HG02938 (cell line): Measurements from ENCODE around the gene PGAP6.
"Not testable (repeated sequence)": the region's sequence is repeated elsewhere in the genome, so short reads cannot be mapped to it uniquely, and the experiment has no call there.

Experiments used
- ATAC-seq: cut with Tn5 transposase; IDR thresholded peaks from one replicate; pipeline ENCODE4 v1.9.1; 2021; ENCODE audit warnings: mild to moderate bottlenecking, moderate library complexity; ENCODE audit not compliant: unreplicated experiment

Gene PGAP6

DNA sequence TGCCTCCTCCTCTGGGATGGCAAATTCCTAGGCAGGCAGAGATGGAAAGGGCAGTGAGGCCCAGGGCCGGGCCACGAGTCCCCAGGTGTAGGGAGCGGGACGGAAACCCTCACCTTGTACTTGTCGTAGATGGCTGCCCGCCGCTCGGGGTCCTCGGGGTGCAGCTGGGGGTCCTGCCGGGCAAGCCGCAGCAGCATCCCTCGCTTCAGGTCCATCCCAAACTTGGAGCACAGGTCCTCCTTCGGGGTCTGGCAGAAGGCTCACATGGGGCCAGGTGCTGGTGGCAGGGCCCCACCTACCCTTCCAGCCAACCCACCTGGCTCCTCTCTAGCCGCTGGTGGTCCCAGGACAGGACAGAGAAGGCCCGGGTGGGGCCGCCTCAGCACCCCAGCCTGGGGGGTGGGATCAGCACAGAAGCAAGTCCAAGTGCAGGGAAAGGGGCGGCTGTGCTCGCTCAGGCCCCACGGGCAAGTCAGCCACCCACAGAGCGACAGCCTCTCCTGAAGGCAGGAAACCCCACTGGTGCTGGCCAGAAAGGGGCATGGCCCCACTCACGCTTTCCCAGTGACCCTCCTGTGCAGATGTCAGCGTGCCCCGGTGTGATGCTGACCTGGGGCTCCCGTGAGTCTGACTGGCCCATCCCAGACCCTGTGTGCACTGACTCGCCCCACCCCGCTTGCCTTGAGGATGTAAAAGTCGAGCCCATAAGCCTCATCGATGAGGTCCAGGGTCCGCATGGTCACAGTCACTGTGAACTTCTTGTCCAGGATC lies 13.2 kb downstream of the PGAP6 start:
- no peak for ATAC-seq

DNA sequence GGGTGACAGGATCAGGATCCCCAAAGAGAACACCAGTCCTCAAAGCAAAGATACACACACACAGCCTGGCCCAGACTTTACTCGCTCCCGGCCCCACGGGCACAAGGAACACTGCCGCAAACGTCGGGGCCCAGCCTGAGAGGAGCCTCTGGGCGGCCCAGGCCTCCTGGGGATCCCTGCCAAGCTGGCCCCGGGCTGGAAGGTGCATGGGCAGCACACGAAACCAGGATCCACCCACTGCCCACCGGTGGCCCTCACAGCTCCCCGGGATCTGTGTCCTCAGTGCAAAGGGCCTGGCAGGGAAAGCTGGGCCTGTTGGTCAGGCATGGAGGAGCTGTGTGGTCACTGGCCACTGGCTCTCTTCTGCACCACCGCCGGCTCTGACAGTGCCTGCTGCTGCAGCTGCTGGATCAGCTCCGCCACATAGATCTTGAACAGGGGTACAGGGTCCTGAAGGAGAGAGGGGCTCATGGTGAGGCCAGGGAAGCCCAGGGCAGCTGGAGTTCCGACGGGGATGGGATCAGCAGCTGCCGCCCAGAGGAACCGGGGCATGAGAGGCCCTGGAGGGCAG lies 14.4 kb downstream of the PGAP6 start:
- ATAC-seq = no peak

DNA sequence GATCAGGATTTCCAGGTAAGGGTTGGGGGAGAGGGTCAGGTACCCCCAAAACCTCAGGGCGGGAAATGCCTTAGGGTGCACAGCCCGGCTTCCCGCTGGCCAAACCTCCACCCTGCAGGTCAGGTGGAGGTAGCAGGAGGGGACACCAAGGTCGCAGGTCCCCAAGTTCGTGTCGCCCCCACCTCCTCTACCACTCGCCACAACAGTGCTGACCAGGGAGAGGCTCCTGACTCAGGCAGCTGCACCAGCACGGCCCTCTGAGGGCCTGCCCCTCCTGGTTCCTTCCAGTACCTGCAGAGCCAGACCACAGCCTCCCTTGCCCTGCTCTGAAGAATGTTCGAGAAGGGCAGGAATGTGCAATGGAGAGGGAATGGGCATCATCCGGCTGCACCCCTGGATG lies 15.3 kb downstream of the PGAP6 start:
- no peak for ATAC-seq

DNA sequence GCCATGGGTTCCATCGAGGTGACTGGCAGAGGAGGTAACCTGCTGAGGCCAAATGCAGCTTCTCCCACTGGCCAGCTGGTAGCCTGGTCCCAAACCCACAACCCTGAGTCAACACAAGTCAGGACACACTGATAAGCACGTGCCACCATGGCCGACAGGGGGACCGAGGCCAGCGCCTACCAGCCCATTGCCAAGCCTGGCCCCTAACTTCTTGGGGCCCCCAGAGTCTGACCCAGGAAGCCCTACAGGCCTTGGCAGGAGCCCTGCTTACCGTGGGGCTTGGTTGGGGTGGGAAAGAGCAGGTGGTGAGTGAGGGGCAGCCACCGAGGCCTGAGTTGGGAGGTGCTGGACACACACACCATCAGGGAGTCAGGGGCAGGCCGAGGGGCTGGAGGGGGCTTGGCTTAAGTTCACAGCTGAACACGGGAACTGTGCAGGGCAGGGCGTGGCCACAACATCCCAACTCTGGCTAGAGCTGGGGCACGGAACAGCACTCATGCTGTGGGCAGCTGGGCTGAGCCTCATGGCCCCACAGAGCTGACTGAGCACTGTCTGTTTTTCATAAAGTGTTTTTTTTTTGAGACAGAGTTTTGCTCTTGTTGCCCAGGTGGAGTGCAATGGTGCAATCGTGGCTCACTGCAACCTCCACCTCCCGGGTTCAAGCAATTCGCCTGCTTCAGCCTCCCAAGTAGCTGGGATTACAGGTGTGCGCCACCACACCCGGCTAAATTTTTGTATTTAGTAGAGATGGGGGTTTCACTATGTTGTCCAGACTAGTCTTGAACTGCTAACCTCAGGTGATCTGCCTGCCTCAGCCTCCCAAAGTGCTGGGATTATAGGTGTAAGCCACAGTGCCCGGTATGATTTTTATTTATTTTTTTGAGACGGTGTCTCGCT lies 16.9 kb downstream of the PGAP6 start:
- no peak for ATAC-seq

GRCh38 chr16:363766-364490 lies 17.9 kb downstream of the PGAP6 start:
- no peak for ATAC-seq

DNA sequence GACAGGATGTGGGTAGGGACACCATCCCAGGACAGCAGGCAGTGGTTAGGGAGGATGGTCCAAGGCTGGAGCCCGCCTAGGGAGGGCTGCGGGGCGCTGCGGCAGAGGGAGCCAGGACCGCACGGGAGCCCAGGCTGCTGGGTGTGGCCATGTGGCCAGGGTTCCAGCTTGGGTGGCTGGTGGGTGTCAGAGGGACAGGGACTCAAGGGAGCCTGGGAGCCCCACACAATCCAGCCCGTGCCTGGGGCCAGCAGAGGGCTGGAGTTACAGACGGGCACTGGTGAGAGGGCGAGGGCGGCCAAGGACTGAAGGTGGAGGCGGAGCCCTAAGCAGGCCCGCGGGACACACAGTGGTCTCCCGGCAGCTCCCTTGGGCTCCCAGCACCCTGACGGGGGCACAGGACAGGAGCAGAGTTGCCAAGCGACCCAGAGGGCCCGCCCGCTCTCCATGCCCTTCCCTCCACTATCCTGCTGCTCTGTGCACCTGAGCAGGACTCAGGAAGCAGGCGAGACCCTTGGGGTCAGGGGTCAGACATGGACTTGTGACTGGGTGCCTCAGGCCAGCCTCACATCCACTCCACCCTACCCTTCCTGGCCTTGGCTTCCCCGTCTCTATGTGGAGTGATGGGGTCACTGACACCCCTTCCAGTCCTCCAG lies 18.5 kb downstream of the PGAP6 start:
- no peak for ATAC-seq

DNA sequence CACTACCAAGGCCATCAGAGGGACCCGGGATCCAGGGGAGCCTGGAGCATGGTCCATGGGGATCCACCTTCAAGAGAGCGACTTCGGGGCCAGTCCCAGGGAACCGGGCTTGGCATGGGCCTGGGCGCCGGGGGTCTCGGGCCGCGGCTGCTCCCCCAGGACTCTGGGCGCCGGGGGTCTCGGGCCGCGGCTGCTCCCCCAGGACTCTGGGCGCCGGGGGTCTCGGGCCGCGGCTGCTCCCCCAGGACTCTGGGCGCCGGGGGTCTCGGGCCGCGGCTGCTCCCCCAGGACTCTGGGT lies 19.1 kb downstream of the PGAP6 start:
- not testable (repeated sequence) for ATAC-seq

DNA sequence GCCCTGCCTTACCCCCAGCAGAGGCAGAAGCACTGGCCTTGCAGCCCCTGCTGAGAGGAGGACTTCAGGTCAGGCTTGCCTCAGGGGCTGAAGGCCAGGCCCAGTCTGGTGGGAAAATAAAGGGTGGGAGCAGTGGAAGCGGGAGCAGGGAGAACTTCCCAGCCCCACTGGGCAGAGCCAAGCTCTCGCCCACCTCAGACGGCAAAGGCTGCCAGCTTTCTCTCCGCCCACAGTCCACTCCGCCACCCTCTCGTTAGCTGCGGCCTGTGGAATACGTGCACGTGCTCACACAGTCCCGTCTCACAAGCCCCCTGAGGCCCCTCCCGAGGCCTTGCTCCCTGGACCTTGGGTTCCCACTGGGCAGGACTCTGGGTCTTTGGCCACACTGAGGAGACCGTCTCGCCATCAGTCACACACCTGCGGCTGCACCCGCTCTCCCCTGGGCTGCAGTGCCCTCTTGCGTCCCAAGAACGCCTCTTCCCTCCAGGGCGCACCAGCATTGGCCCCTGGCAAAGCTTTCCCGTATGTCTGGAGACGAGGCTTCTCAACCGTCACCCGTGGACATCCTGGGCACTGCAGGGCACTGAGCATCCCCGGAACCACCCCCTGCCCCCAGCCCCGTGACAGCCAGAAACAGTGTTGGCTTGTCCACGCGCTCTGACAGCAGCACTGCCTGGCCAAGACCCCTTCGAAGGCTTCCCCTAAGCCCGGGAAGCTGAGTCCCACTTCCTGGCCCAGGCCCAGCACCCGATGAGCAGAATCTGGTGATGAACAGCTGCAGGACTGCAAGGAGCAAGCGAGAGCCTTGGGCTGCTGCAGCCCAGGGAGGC lies 19.7 kb downstream of the PGAP6 start:
- no peak for ATAC-seq

DNA sequence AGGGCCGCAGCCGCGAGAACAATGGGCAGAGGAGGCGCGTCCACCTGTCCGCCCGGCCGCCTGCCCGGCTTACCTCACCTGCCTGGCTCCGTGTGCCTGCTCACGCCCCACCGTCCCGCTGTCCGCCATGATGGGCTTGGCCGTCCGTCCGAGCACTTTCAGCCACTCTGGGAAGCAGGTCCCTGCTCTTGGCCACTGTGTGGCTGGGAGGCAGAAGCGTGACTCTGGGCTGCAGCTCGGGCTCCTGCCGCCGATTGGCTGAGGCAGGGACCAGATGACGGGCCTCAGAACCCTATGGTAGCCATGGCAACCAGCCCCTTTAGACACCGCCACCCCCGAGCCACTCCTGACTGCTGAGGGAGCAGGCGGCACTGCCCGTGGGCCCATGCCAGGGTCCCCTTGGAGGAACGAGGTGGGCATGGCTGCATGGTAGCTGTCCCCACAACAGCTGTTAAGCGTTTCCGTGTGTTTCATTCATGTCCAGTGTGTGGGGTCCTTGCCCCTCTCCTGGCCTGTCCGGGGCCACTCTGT lies 20.4 kb downstream of the PGAP6 start:
- ATAC-seq = no peak

GRCh38 chr16:360698-361336 lies 21.0 kb downstream of the PGAP6 start:
- ATAC-seq = no peak

- no peak for ATAC-seq
Observed at GRCh38 chr16:359871-360697, 21.7 kb downstream of the PGAP6 start.

DNA sequence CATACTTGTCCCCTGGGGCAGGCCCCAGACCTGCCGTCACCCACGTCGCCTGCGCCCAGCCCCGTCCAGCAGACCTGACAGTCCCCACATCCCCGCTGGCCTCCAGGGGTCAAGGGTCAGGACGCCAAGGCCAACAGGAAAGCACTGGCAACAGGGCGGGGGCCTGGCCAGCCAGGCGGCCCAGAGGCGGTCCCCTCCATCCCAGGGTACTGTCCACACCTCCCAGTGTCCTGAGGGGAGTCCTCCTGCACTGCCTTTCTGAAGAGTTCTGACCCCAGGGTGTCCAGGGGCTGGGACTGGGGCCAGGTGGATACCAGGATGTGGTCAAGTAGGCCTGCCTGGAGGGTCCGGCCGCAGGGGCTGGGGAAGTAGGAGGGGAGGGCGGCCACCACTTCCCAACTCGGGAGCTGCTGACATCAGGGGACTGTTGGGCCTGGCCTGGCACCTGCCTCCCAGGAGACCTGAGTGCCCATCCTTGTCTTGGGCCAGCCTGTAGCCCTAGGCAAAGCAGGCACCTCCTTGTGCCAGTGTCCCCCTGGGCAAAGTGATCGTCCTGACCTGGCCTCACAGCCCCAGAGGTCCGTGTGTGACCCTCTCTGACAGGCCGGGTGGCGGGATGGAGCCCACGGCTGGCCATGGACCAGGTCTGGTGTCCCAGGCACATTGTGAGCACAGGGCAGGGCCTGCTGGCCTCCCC lies 22.6 kb downstream of the PGAP6 start:
- ATAC-seq = no peak

DNA sequence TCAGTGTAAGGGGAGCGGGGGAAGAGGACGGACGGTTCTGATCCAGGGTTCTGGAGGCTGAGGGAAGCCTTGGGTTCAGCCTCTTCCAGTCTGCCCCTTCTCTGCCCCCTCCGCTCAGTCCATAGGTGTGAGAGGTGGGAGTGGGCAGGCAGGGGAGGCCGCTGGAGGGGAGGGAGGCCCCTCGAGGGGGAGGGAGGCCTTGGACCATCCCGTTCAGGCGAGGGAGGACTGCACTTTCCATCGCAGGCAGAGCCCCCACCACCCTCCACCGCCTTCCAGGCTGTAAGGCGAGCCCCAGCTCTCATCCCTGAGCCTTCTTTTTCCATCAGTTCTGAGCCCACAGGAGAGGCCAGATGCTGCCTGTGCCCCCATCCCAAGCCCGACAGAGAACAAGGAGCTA lies 25.0 kb downstream of the PGAP6 start:
- no peak for ATAC-seq

DNA sequence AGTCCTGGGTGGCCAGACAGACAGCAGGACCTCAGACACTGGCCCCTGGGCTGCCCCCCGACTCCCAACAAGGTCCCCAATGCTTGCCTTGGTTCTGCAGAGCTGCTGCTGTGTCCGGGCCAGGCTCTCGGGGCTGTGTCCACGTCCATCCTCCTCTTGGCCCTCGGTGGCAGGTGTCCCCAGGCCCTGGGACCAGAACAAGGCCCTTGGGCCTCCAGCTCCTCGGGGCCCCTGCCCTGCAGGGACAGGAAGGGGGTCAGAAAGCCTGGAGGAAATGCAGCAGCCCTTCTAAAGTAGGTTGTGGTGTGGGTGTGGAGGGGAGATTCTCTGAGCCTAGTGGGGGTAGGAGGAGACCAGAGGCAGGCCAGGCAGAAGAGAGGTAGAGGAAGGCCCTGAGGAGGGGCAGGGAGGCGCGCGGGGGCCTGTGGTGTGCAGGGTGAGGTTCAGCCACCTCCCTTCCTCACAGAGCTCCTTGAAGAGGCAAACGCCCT lies 26.8 kb downstream of the PGAP6 start:
- ATAC-seq = no peak

GRCh38 chr16:354291-354881 lies 27.4 kb downstream of the PGAP6 start:
- ATAC-seq = no peak

GRCh38 chr16:353404-354290 lies 28.1 kb downstream of the PGAP6 start:
- ATAC-seq = no peak
